HG03469 (cell line): Measurements from ENCODE around the gene ZNF66.
"Not testable (repeated sequence)": the region's sequence is repeated elsewhere in the genome, so short reads cannot be mapped to it uniquely, and the experiment has no call there.

Experiments
- ATAC-seq: cut with Tn5 transposase; IDR thresholded peaks from one replicate; pipeline ENCODE4 v1.9.1; 2021; ENCODE audit warnings: mild to moderate bottlenecking, moderate library complexity, moderate number of reproducible peaks; ENCODE audit not compliant: unreplicated experiment

ZNF66 gene

DNA sequence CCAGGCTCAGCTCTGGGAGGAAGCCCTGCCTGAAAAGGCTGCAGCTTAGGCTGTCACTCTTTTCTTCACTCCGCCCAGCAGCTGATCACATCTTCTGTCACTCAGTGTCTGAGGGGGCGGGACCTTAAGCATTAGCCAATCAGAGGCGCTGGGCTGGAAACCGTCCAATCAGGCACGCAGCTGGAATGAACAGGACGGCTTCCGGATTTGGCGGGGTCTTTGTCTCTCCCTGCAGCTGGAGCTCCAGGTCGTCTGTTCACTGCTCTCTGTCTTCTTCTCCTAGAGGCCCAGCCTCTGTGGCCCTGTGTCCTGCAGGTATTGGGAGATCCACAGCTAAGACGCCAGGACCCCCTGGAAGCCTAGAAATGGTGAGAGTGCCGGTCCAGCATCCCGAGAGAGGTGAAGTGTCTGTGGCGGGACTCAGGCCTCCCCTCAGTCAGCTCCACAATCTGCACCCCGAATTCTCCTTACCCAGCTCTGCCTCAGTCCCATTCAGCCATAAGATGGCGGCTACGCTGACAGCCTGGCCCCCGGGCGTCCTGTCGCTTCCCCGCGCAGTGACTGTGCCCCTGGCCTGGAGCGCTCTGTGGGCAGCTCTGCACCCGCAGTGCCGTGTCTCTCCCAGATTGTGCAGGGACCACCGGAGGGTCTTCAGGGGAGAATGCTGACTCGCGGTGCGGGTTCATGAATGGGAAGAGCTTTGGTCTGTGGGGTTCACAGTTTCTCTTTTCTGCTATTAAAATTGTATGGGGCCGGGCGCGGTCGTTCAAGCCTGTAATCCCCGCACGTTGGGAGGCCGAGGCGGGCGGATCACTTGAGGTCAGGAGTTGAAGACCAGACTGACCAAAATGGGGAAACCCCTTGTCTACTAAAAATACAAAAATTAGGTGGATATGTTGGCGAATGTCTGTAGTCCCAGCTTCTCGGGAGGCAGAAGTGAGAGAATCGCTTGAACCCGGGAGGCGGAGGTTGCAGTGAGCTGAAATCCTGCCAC, at the start of gene ZNF66:
ZNF66 (plus strand) TSS at position 222 of the 994 bp plus-strand sequence; CDS start at position 366, 144 bp downstream.
- ATAC-seq = peak; percentile 99

DNA sequence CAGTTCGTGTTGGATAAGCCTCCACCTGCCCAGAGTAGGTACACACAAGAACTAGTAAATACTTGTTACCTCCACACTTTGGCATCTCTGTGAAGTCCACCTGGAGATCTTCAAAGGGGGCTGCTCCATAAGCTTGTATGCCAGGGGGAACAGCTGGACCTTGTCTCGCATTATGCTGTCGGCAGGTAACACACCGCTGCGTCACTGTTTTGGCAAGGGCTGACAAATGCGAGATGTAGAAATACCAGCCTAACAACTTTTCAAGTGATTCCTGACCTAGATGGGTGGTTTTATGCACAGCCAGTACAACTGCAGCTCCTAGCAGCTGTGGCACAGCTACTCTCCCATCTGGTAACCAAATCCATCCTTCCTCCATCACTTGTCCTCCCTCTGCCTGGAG, 25.9 kb upstream of the ZNF66 start:
- not testable (repeated sequence) for ATAC-seq

DNA sequence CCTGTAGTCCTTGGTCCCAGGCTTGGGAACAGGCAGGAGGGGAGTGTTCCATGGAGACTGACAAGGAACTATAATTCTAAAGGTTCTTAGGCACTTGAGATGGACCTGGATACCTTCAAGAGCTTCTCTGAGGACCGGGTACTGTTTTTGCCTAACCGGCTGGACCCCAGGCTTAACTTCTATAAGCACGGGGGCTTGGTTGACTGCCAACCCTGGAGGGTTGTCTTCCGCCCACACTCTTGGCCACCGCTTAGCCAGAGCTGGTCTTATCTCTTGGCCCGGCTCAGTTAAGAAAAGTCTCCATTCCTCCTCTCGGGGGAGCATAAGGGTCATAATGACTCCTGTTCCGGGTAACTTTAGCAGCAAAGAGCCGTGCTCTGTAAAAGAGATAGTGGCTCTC, 23.8 kb upstream of the ZNF66 start:
- ATAC-seq = not testable (repeated sequence)

DNA sequence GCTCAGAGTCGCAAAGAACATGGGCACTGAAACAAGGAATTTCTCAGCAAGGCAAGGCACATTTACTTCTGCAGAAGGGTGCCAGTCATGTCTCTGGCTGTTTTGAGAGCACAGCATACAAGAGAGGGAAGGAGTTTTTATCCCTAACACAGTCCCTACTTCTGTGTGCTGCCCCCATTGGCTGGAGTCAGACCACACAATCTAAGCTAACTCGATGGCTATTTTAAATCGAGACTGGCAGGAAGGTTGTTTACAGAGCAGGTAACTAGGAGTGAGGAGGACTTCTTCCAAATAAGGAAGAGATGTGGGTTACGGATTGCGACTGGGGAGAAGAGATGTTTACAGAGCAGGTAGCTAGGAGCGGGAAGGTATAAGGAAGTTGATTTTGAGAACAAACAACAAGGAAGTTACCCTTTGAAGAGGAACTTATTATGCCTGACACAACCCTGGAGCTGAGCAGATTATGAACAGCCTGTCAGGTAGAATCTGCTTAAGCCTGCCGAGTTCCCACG, 6.8 kb upstream of the ZNF66 start:
- not testable (repeated sequence) for ATAC-seq

DNA sequence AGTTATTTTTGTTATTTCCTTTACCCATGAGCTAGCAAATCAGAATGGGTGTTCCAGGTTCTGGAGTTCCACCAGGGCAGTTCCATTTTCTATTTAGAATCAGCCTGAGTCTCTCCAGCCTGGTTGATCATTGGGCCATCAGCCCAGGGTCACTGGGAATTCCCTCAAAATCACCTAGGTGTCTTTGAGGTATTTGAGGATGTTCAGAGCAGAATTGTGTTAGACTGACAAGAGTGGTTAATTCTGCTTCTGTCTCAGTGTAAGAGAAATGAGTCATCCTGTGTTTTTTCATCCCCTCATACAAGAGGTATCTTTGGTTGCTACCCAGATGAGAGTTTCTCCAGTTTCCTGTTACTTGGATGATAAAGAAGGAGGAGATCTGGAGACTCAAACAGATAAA, 11.7 kb downstream of the ZNF66 start:
- ATAC-seq = no peak

DNA sequence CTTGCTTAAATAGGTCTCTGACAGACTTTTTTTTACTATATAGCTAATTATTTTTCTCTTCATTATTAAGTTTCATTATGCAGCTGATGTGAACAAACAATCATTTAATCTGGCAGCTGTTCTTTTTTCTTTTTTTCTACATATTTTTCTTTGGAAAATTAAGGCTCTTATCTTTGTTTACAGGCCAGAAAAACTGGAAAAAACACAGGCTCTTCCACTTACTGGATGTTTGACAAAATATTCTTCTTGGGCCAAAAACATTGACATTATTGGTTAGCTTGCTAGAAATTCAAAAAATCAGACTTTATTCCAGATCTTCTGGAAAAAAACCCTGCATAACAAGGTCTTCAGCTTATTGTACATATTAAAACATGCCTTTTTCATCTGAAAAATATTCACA, 15.7 kb downstream of the ZNF66 start:
- no peak for ATAC-seq

DNA sequence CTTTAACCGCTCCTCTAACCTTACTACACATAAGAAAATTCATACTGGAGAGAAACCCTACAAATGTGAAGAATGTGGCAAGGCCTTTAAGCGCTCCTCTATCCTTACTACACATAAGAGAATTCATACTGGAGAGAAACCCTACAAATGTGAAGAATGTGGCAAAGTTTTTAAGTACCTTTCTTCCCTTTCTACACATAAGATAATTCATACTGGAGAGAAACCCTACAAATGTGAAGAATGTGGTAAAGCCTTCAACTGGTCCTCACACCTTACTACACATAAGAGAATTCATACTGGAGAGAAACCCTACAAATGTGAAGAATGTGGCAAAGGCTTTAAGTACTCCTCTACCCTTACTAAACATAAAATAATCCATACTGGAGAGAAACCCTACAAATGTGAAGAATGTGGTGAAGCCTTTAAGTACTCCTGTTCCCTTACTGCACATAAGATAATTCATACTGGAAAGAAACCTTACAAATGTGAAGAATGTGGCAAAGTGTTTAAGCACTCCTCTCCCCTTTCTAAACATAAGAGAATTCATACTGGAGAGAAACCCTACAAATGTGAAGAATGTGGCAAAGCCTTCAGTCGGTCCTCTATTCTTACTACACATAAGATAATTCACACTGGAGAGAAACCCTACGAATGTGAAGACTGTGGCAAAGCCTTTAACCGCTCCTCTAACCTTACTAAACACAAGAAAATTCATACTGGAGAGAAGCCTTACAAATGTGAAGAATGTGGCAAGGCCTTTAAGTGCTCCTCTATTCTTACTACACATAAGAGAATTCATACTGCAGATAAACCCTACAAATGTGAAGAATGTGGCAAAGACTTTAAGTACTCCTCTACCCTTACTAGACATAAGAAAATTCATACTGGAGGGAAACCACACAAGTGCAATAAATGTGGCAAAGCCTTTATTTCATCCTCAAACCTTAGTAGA, 30.5 kb downstream of the ZNF66 start:
- not testable (repeated sequence) for ATAC-seq

DNA sequence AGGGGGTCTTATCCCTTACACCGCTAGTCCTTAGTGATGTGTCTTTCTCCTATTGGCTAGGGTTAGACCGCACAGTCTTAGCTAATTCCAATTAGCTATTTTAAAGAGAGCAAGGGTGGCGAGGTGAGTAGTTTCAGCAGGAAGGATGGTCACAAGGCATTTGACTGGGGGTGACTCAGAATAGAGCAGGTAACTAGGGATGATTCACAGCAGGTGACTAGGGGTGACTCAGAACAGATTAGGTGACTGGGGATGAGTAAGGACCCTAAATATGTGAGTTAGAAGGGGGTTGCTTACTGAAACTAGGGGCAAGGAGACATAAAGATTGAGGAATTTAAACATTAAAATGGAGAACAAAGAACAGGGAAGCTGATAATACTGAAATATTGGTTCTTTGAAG, 64.3 kb downstream of the ZNF66 start:
- ATAC-seq = no peak
